HG03575 (cell line): ENCODE measurements around the gene FRRS1L.

Experiments
- ATAC-seq: cut with Tn5 transposase; IDR thresholded peaks from one replicate; pipeline ENCODE4 v1.9.1; 2021; ENCODE audit not compliant: unreplicated experiment, insufficient number of reproducible peaks, low FRiP score; ENCODE audit errors: extremely low read depth

The FRRS1L gene

DNA sequence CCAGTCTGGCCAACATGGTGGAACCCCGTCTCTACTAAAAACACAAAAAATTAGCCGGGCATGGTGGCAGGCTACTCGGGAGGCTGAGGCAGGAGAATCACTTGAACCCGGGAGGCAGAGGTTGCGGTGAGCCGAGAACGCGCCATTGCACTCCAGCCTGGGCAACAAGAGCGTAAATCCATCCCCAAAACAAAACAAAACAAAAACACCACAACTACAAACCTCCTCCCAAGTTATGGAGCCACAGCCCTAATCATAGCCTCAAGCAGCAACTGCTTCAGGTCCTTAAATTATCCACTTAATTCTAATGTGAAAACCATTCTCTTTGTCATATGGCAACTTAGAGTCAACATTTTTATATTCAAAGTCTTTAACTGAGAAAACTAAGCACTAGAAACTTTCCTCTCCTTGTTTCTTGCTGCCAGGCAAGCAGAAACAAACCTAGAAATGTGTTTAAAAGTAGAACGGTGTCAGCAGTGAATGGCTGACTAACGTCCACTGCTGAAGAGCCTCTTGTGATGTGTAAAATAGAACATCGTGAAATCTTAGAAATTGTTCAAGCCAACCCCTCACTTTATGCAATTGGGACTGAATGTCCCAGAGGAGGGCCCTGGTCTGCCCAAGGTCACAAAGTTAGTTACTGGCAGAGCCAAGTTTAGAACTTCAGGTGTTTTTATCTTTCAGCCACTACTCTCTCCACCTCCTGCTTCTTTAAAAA lies 53.0 kb downstream of the FRRS1L start:
- ATAC-seq = no peak

DNA sequence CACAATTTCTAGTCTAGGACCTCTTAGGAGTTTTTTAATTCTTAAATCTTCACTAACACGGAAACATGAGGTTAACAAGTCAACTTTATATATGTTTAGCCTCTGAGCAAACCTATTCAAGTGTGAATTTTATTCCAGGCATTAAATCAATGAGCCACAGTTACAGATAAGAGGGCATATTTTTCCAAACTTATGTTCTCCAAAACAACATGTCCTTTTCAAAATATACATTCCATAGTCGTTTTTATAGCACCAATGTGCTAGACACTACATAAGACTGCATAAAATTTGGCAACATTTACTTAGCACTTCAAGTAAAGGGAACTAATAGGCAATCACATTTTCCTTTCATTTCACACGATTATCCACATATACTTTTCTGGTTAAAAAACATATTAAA lies 53.8 kb downstream of the FRRS1L start:
- no peak for ATAC-seq

DNA sequence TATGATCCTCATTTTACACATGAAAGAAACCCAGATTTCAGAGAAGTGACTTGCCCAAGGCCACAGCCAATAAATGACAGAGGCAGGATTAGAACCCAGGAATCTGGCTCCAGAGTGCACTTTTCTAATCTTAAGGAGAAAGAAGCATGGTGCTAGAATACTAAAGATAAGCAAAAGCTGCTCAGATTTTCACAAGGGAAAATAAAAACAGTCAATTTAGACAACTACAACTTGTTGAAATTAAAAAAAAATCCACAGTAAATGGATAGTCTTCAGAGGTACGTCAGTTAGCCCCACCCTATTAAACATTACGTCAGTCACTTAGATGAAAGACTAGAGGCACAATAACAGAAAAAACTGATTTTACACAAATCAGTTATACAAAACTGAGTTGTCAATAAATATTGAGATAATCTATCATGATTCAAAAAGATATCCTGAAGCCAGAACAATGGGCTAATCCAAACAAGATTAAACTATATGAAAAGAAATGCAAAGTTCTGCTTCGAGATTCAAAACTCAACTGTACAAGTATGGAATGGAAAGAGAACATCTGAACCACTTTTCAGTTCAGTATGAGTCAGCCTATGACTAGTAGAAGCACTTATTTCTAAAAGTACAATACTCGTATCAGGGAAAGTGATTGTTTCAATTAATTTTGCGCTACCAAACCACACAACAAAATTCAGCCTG lies 56.6 kb downstream of the FRRS1L start:
- peak; percentile 72 for ATAC-seq

DNA sequence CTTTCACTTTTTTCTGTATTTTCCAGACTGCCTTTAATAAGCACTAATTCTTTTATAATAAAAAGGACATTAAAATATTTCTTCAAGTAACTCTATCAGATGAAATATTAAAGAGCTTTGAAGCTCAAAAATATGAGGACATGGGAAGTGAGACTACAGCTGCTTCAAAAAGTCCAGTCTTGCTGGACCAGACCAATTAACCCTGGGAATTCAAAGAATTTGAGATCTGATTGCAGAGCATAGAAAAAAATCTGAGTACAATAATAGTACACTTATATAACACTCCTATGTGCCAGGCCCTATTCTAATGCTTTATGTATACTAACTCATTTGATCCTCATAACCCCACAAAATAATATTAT lies 57.1 kb downstream of the FRRS1L start:
- no peak for ATAC-seq

DNA sequence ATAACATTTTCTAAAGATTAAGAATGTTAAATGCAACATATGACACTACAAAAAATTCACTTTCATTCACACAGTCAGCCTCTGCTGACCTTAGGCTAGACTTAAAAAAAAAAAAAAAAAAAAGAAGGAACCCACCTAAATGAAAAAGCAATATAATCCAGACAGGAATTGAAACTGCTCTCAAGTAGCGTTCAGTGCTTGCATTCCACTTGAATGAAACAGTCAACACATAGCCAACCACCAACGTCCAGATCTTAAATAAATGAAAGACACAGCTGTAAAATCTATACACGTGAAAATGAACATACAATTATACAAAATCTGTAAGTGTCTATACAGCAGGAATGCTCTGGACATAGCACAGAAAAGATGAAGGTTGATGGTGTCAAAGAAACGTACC lies 58.7 kb downstream of the FRRS1L start:
- ATAC-seq = no peak

DNA sequence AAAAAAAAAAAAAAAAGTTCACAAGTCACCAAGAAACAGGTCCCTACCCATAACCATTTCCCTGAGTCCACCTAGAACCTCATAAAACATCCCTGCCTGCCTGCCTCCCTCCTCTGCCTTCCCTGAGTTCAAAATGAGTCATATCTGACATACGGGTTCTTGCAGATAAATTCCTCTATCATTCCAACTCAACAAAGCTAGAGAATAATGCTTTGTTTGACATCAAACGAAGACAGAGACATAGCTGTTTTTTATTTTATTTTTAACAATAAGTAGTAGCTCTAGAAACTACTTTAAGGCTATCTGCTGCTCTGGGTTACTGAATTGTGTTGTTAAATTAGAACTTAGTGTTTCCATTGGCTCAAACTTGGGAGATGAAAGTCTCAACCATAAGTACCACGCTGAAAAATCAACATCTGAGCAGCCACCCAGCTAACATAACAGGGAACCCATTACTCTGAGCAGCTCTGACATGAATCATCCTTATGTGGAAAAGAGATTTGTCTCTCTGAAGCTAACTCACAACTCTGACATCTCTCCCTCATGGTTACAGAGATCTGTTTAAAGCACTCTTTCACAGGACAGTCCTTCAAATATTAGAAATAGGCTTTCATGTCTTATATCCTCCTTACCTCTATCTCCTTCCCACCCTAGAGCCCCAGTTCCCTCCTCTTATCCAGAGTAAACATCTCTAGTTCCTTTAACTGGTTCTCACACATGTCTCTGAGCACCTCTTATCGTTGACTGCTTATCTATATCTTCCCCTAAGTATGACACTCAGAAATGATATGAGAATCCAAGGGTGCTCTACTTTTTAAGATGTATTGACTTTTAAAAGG lies 59.4 kb downstream of the FRRS1L start:
- ATAC-seq = no peak

DNA sequence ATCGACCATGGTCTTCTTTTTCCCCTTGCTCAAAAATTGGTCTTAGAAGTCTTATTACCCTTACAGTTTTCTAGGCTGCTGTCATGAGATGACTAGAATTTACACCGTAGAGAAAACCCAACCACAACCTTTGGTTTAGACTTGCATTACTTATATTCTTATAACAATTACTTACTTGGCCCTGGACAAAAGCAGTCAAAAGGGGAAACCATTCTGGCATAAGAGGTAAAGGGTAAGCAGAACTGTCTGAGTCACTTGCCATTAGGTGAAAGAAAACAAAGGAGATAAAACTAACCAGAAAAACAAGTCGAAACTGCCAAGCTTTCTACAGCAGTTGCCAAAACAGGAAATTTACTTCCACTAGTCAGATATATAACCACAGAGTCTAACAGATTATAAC lies 65.2 kb downstream of the FRRS1L start:
- ATAC-seq = peak; percentile 67

DNA sequence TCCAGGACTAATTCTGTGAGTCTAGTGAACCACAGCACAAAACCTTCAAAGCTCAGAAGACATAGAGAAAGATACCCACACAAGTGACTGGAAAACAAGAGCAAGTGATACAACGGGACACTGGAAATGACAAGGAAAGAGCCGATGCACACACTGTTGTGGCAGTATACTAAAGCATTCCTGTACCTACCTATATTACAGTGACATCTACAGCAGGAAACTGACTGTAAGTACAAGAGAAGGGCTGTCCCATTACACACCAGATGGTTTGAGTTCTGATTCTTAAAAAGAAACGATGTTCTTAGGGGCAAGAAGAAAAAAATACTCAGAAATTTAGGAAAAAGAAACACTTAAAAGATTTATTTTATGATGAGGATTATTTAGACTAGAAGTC lies 65.8 kb downstream of the FRRS1L start:
- no peak for ATAC-seq

DNA sequence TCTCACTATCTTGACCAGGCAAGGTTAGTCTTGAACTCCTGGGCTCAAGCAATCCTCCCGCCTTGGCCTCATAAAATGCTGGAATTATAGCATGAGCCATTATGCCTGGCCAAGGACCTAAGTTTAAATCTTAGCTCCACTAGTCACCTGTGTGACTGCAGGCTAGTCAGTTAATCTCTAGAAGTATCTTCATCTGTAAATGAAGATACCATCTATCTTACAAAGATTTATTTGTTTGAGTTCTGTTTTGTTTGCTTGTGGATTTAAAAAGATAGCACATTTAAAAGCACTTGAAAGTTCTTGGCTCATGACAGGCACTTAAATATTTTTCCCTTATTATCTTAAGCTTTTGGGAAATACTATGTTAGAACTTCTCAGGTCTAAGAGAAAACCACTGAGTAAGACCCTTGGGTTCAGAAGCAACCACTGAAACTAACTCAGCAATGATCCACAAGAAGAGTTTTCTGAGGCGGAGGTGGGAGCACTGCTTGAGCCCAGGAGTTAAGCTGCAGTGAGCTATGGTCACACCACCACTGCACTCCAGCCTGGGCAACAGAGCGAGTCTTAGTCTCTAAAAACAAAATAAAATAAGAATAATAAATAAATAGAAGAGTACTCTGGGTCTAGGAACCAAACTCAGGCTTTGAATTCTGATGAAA lies 66.4 kb downstream of the FRRS1L start:
- ATAC-seq = no peak

DNA sequence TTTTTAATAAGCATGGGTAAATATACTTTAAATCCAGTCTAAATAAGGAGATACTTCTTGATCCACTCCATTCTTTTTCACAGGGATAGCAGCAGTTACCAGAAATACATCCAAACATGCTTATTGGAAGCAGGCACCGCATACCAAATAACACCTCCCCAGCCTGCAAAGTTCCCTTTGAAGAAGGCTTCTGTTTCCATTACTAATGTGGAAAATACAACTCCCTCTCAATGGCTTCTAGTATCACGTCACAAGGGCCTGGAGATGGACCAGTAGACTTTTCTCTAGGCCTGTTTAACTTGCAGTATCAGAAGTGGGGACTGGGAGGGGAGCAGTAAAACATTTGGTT lies 68.1 kb downstream of the FRRS1L start:
- ATAC-seq = no peak

DNA sequence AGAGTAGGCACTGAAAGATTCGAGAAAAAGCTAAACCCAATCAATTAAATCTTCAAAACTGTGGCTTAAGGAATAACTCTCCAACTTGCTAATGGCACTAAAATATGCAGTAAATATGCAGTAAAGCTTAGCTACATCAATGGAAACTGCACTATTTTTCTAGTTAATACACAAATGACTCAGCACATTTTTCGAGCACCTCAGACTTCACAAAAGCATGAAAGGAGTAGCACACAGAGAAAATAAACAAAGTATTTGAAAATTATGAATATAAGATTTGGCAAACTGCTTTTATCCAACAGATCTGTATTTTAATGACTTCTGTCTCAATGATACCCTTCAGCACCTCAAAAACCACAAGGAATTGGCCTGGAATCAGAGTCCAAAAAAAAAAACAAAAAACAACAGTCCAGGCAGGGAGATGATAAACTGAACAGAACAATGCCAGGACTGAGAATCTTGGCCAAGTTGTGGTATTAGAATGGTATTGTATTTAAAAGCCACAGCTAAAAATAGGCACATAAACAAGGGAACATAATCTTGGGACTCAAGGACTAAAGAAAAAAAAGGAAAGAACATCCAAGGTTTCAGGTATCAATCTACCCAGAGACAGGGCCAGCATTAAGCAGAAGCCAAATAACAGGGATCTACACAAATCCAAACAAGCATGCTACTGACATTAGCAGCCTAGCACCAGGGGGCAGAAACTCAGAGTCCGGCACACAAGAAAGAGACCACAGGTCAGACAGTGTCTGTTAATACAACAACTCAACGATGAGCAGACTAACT lies 68.7 kb downstream of the FRRS1L start:
- no peak for ATAC-seq

DNA sequence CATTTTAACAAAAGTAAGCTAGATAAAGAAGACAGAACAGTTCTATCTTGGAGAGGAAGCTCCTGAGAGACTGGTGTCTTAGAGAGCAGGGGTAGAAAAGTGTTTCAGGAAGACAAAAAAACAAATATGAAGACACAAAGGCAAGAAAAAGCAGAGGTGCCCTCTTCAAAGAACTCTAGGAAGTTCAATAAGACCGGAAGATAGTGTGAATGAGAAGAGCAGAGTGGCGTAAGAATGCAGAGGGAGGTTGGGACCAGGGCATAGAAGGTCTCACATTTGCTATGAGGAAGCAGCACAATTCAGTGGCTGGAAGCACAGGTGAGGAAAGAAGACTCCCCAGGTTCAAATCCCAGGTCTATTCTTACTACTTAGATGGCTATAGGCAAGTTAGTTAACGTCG lies 69.9 kb downstream of the FRRS1L start:
- no peak for ATAC-seq

DNA sequence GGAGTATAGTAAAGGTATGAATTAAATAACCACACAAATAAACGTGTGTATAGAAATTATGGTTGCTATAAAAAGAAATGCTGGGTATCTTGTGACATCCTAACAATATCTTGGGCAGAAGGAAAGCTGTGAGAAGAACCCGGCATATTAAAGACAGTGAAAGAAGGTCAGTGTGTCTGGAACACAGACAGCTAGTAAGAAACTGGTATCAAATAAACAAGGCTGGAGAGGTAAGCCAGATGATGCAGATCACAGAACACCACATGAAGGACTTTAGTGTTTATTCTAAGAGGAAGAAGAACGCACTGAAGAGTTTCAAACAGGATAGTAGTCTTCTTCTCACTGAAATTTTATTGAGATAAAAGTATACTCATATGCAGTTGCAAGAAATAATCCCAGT lies 71.7 kb downstream of the FRRS1L start:
- no peak for ATAC-seq

DNA sequence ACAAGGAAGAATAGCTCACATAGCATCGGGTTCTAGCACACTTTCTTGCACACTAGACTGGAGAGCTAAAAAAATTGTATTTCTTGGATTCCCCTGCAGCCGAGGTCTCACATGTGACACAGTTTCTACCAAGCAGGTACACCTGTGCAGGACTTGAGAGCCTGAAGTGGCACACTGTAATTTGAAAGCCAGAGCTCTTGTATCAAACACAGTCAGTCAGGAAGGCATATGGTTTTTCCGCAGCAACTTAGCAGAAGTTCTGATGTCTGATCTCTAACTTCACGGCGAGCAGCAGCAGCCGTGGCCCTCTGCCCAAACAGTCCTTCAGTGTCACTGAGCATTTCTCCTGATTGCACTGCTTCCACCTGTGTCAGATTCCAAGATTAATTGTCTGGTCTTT lies 72.8 kb downstream of the FRRS1L start:
- no peak for ATAC-seq

DNA sequence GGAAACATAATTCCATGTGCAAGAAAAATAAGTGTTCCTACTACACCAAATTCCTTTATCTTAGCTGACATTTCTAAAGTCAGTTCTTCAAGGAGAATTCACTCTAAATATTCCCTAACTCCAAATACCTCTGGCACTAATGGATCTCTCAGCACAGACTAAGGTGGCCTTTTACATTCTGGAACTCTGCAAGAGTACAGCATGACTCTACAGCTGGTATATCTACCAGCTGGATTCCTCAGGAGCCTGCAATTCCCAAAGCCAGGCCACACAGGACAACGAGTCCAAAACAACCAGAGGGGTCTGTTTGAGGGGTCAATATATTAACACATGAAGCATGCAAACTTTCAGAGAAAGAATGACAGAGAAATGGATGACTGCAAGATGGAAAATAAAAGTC lies 74.5 kb downstream of the FRRS1L start:
- ATAC-seq = no peak

DNA sequence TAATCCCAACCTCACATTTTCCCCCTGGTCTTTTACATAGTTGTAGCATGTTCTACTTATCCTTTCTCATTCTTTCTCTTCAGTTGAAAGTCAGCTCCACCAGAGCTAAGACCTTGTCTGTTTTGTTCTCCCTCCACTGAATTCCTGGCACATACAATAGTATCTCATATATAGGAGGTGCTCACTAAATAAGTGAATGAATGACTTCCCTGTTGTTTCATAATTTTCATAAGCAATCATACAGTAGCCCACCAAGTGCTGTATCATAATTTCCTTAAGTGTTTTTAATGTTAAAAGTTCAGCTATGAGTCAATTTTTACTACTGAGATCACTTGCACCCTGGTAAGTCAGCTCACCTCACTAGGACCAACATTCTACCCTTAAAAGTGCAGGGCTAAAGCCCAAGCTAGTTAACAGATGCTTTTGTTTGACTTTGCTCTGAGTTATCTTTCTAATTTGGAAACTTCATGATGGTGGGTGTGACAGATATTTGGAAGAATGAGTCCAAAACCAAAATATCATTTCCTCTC lies 74.9 kb downstream of the FRRS1L start:
- no peak for ATAC-seq

DNA sequence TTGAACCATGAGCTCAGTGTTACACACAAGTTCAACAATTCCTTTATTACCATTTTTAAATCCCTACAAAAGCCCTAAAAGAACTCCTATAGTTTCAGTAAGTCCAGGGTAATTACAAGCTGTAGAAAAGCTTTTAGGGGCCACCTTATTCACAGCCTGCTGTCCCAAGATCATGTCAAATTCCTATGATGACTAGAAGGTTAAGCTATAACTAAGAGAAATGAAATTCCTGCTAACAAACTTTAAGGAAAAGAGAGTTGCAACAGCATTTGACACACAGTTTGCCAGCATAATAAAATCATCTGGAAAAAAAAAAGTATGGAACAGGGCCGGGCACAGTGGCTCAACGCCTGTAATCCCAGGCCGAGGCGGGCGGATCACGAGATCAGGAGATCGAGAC lies 78.8 kb downstream of the FRRS1L start:
- ATAC-seq = no peak

DNA sequence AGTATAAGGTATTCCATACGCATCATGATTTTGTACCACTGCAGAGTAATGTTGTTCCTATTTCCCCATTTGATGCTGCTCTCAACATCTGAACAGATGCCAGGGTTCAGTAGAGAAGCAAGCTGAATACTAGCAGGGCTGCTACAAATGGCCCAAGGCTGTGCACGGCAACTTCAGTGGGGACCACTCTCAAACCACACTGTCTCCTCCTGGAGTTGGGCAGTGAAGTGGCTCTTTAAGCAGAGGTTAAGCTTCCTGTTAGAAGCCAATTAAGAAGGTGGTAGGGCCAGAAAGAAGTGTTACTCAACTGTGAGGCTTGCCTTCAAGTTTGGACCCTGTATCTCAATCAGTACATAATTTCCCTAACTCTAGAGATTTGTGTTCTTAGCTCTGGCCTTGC lies 79.3 kb downstream of the FRRS1L start:
- ATAC-seq = no peak

DNA sequence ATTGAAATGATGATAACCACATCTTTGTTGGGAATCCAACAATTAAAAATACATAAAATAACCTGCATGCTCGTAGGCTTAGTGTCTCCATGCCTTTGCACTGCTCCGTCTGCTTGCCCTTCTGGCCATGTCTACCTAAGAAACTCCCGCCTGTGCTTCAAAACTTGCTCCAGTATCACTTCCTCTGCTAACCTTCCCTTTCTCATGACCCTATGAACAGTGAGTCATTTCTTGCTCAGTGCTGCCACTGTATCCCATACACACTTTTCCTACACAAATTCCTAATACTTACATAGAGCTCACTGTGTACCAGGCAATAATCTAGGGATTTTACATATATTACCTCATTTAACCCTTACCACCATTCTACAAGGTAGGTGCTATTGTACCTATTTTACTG lies 80.8 kb downstream of the FRRS1L start:
- peak; percentile 65 for ATAC-seq
